Measurements from ENCODE around the gene SPNS1.
"Not testable (repeated sequence)": the region's sequence is repeated elsewhere in the genome, so short reads cannot be mapped to it uniquely, and the experiment has no call there.

SPNS1 gene

DNA sequence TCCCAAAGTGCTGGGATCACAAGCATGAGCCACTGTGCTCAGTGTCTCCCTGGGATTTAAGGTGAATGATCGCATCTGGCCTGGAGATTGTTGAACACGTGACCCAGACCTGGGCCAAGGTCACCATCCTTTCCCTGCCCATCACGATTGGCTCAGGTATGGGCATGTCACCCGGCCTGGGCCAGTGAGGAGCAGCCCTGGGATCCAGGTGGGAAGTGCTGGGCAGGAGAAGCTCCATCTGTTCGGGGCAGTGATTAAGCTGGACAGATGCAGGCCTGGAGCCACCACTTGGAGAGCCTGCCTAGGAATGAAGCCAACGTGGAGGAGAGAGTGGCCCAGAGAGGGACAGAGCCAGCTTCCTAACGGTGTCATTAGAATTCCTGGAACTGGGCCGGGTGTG is 17.1 kb downstream of the SPNS1 start:
- no peak for DNase-seq

DNA sequence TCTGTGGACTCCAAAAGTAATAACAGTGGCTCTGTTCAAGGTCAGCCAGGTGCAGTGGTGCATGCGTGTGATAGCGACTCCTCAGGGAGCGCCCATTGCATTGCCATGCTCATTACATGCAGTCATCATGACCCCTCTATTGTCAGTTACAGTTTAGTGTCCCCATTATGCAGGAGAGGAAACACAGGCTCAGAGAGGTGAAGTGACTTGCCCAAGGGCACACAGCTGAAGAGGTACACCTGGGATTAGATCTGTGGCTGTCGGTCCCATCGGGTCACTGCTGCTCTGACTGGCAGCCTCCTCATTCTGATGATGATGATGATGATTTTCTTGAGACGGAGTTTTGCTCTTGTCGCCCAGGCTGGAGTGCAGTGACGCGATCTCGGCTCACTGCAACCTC is 17.9 kb downstream of the SPNS1 start:
- no peak for DNase-seq

DNA sequence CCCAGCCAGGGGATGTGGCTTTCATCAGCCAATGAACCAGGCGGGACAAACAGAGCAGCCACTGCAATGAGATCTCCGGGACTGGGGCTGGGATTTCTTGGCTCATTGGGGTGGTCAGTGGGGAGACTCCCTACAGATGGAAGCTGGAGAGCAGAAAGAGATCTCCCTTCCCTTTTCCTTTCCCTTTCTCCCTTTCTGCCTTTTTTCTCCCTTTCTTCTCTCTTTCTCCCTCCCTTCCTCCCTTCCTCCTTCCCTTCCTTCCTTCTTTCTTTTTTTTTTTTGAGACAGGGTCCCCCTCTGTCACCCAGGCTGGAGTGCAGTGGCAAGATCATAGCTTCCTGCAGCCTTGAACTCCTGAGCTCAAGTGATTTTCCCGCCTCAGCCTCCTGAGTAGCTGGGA is 24.3 kb downstream of the SPNS1 start:
- DNase-seq: no peak

DNA sequence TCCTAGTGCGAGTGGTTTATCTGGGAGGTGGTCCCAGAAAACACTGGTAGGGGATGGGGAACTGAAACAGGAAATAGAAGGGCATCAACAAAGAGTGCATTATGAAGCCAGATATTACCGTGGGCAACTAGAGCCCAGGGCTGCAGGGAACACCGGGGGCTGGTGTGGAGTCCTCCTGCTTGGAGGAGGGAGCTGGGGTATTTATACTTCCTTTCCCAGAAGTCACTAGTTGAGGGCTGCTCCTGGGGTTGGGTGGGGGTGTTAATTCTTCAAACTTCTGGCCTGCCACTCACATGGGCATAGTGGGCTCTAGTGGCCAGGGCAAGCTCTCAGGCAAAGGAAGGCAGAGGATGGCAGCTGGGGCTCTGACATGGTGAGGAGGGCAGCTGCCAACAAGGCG is 25.0 kb downstream of the SPNS1 start:
- no peak for DNase-seq

DNA sequence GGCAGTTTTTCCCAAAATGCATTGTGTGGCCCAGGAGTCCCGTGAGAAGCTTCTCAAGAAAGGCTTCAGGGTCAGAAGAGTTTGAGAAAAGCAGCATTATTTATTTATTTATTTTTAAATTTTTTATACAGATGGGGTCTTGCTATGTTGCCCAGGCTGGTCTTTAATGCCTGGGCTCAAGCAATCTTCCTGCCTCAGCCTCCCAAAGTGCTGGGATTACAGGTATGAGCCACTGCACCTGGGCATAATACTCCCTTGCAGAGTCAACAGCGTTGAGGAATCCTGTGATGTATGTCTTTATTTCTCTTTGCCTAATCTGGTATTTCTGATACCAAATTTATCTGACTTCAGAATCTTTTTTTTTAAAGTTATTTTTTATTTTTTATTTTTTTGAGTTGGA is 25.4 kb downstream of the SPNS1 start:
- no peak for DNase-seq

DNA sequence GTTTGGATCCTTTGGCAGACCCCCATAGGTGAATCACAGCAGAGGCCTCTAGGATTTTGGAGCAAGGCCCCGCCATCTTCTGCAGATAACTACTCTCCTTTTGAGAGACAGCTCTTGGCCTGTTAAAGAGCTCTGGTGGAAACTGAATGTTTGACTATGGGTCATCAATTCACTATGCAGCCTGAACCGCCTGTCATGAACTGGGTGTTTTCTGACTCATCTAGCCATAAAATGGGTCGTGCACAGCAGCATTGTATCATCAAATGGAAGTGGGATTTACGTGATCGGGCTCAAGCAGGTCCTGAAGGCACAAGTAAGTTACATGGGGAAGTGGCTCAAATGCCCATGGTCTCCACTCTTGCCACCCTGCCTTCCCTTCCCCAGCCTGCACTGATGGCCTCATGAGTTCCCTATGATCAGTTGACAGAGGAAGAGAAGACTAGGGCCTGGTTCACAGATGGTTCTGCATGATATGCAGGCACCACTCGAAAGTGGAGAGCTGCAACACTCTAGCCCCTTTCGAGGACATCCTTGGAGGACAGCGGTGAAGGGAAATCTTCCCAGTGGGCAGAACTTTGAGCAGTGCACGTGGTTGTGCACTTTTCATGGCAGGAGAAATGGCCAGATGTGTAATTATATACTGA is 30.0 kb downstream of the SPNS1 start:
- DNase-seq: not testable (repeated sequence)

DNA sequence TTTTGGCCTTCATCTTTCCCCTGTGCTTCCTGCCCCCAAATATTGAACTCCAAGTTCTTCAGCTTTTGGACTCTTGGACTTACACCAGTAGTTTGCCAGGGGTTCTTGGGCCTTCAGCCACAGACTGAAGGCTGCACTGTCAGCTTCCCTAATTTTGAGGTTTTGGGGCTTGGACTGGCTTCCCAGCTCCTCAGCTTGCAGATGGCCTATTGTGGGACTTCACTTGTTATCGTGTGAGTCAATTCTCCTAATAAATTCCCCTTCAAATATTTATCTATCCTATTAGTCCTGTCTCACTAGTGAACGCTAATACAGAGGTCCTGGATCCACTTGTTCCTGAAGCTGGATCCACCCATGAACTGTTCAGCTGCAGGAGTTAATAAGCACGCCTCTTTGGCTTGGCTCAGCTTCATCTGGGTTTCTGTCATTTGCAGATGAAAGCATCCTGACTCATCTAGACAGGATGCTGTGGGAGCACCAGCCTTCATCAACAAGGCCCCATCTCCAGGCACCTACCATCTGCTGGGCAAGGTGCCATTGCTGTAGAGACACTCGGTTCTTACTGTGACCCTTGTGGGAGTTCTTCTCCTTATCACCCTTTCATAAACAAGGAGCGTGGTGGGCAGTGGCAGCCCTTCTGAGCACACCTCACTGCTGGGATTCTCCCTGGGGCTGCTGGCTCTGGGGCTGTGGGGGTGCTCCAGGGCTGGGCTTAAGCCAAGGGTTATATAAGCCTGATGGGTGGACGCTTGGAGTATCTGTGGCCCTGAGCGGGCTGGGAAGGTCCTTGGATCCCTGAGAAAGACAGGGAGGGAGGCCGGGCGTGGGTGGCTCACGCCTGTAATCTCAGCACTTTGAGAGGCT is 33.4 kb downstream of the SPNS1 start:
- DNase-seq: peak; percentile 67

DNA sequence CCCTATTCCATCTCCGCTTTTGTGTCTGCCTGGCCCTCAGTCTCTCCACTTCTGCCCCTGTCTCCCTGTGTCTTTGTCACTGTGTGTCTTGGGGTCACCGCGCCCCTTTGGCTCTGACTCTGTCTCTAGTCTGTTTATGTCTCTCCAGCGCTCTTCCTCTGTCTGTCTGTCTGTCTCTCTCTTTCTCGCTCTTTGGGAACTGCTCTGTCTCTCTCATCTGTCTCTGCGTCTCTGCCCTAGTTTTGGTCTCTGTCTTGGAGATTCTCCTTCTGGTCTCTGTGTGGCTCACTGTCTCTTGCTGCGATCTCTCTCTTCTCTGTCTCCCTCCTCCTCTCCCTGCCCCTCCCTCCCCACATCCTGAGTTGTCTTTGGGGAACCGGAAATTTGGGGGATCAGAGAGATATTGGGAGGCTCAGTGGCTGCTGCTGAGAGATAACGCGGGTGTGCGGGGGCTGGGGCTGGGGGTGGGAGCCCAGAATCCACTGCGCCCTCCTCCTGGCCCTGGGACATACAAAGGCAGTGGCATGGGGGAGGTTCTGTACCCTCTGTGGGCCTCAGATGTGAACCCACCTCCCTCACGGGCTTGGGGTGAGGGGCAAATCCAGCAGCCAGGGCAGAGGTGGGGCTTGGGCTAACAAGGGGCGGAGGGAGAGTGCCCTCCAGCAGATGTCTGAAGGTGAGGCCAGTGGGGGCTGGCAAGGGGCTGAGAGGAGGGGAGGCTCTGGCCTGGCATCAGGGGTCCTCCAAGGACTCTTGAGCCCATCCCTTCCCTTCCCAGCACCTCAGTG is 34.7 kb downstream of the SPNS1 start:
- DNase-seq: no peak

DNA sequence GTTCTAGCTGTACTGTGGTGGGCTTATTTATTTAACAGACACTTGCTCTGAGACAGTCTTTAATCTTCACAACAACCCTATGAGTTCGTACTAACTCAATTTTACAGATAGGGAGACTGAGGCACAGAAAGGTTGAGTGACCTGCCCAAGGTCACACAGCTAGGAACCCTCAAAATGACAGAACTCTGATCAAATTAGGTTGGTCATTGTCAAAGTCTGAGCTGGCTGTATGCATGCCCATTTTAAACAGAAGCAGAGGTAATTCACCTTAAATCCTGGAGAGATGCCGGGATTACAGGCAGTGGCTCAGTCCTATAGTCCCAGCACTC is 35.2 kb downstream of the SPNS1 start:
- DNase-seq: no peak

DNA sequence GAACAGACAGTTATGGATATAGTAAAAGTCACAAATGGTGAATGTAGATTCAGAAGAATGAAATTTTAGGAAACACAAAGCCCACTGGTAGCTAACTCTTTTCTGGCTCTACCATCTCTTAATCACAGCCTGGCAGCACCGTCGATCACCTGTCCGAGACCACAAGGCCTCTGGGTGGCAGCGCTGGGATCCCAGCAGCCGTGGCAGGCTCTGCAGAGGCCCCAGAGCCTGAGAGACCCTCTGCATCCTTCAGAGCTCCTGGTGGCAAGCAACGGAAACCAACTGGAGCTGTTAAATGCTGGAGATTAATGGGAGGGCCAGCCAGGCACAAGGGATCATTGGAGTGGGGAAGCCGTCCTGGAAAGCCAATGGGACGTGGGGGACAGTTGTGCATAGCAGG is 36.5 kb downstream of the SPNS1 start:
- DNase-seq: no peak

DNA sequence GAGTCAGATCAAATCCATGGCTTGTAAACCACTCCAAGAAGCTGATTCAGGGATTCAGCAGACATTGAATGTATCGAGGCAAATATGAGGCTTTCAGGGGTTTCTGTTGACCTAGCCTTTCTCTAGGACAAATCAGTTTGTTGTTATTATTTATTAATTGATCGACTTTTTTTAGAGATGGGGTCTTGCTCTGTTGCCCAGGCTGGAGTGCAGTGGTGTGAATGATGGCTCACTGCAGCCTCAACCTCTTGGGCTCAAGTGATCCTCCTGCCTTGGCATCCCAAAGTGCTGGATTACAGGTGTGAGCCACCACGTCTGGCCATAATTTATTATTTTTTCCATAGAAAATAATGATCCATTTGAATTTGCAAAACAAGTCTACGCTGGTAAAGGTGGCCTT is 37.3 kb downstream of the SPNS1 start:
- no peak for DNase-seq

DNA sequence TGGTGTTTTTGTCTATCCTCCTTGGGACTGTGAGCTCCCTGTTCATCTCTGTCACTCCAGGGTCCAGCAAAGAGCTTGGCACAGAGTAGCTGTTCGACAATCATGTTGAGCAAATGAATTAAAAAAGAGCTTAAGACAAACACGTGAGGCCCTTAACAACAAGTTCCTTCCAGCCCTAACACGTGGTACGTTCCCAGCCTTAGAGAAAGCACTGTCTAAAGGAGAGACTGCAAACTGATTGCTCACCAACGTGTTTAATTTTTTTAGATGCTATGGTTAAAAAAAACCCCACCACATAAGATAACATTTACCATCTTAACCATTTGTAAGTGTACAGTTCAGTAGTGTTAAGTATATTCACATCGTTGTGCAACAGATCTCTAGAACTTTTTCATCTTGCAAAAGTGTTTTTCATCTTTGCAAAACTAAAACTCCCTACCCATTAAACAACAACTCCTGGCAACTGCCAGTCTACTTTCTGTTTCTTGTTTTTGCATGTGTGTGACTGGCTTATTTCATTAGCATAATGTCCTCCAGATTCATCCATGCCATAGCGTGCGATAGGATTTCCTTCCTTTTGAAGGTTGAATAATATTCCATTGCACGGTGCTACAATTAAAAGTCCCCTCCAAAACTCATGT is 38.5 kb downstream of the SPNS1 start:
- no peak for DNase-seq

DNA sequence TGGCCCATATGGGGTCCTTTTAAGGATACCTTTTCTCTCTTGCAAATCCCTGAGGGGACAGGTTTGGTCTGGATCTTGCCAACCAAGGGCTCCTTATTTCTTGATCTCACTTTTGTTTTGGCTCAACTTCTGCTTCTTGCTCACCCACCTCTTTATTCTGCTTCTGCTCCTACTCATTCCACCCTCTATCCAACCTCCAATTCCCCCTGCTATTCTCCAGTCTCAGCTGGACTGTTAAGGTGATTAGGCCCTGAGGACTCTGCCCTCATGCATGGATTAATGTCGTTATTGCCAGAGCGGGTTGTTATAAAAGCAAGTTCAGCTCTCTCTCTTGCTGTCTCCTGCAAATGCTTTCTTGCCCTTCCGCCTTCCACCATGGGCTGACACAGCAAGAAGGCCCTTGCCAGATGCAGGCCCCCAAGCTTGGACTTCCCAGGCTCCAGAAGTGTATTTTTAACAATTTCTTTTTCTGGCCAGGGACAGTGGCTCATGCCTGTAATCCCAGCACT is 40.0 kb downstream of the SPNS1 start:
- DNase-seq: no peak

DNA sequence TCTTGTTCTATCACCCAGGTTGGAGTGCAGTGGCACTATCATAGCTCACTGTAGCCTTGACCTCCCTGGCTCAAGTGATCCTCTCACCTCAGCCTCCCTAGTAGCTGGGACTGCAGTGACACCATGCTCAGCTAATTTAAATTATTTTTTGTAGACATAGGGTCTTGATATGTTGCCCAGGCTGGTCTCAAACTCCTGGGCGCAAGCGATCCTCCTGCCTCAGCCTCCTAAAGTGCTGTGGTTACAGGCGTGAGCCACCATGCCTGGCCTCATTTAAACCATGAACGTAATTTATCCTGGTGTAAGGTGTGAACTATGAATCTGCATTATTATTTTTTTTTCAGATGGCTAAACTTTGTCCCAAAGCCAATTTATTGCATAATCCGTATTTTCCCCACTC is 47.6 kb downstream of the SPNS1 start:
- no peak for DNase-seq

DNA sequence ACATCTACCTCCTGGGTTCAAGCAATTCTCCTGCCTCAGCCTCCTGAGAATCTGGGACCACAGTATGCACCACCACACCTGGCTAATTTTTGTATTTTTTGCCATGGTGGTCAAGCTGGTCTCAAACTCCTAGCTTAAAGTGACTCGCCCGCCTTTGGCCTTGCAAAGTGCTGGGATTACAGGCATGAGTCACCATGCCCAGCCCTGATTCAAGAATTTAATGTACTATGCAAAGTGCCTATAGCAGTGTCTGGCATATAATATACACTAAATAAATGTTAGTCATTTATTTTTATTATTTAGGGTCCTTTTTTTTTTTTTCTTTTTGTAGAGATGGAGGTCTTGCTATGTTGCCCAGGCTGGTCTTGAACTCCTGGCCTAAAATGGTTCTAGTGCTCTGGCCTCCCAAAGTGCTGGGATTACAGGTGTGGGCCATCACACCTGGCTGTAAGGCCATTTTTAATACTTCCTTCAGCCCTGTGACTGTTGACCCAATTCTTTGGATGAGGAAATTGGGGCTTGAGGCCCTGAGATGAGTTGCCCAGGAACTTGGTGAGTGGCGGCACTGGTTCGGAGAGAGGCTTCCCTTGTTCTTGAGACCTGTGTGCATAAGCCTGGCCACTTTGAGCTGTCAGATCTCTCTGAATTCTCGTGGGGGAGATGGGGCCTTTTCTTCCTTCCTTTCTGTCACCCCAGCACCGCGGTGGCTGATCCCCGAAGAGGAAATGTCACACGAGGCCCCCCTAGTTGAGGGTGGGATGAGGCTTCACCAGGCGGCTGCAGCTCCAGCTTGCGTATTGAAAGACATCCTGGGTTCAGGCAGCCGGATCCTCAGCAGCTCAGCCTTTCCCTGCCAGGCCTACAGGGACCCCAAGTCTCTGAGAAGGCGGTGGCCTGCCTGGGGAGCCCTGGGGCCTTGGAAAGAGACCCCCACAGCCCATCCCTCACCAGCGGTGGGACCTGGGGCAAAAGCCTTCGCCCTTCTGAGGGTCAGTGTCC is 49.0 kb downstream of the SPNS1 start:
- DNase-seq: no peak

DNA sequence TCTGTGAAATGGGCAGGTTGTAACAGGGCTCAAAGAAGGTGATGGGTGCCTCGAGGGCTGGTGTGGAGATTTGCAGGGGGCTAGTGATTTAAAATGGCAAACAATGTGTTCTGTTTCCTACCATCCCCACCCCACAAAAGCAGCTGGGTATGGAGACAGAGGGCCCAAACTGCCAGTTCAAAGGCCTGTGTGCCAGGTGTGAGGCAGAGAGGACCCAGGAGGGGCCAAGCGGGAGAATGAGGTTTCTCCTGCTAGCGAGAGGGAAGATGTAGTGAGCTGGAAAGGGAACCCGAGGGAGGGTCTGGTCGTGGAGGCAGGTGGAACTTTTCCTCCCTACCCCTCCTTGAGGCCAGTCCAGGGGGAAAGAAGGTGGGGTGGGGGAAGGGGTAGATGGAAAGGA is 49.7 kb downstream of the SPNS1 start:
- no peak for DNase-seq

DNA sequence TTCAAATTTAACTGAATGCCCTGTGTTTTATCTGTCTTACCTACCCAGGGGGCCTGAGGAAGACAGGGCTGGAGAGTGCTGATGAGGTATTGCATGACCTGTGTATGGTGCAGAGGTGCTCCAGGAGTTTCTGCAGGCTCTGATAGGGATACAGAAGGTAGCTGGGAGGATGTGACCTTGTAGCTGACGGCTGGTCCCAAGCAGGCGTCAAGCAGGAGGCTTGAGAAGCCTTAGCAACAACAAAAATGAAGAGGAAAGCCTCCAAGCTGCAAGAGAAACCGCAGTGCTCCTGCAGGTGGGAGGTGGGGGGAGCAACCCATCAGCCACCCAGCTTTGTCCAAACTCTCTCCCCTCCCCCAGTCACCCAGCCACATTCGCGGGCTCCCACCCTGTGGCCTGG is 50.6 kb downstream of the SPNS1 start:
- no peak for DNase-seq

DNA sequence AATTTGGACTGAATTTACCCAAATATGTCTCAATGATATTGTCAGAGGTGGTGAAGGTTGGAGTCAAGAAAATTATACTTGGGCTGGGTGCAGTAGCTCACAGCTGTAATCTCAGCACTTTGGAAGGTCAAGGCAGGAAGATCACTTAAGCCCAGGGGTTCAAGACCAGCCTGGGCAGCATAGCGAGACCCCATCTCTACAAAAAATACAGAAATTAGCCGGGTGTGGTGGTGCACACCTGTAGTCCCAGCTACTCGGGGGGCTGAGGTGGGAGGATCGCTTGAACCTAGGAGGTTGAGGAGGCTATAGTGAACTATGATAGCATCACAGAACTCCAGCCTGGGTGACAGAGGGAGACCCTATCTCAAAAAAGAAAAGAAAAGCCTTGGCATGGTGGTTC is 51.2 kb downstream of the SPNS1 start:
- no peak for DNase-seq

DNA sequence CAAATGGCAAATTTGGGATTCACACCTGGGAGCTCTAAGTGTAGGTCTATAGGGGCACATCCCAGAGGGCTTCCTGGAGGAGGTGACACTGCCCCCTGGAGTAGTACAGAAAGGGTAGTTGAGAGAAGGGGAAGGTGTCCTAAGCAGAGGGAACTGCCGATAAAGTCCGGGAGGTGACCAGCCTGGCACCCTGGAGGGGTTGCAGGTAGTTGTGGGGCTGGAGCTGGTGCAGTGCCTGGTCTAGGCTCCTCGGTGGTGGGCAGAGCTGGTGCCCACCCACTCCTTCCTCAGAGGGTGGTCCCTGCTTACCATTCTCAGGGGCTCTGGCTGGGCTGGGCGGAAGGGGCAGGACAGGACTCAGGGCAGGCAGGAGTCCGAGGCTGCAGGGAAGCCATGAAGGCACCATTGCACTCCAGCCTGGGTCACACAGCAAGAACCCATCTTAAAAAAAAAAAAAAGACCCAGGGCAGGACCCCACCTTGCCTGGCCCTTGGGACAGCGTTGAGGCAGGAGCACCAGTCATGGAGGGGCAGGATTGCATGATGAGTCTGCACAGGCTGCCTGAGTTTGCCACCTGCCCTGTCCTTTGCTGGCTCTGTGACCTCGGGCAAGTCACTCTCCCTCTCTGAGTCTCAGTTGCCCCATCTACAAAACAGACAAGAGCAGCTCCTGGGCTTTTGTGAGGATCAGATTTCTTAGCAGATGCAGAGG is 54.0 kb downstream of the SPNS1 start:
- no peak for DNase-seq

DNA sequence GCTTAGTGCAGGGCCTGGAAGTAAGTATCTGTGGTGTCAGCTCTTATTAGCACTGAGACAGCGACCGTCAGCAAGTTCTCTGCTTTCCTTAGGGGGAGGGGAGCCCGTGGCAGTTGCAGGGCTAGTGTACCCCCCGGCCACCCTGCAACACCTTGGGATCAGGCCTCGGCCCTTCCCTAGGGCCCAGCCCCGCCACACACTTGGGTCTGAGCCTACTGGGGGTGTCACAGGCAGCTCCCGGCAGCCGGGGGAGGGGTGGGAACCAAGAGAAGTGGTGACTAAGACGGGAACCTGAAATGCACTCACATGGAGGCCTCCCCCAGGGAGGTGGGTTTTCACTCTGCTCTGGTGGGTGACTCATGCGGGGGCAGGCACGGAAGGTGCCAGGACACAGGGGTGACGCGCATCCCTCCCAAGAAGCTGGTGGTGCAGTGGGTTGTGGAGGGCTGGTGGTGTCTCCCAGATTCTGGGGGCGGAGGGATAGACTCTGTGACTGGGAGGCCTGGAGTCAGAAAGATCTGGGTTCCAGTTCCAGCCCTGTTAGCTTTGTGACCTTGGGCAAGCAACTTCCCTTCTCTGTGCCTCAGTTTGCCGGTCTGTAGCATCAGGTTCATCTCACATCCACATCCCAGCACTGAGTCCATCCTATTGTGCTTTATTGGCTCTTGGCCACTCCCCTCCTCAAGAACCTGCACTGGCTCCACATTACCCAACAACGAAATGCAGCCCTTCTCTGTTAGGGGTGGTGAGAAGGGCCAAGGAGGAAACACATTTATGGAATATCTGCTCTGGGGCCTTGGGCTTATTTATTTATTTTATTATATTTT is 54.8 kb downstream of the SPNS1 start:
- peak; percentile 48 for DNase-seq

All from activated effector memory CD4-positive, alpha-beta T cell treated with Interleukin-2 at 50 U/mL for 16 hours (primary cell).